ENCODE measurements around the gene C19orf44. TPM values are rescaled to one million over a fixed set of nuclear protein-coding genes. Genes with fewer than 3 reads are reported as not detected.
"Not testable (repeated sequence)": the region's sequence is repeated elsewhere in the genome, so short reads cannot be mapped to it uniquely, and the experiment has no call there.

The C19orf44 gene
- total RNA-seq, 1 experiment from 2014 or later = 2.5 TPM

DNA sequence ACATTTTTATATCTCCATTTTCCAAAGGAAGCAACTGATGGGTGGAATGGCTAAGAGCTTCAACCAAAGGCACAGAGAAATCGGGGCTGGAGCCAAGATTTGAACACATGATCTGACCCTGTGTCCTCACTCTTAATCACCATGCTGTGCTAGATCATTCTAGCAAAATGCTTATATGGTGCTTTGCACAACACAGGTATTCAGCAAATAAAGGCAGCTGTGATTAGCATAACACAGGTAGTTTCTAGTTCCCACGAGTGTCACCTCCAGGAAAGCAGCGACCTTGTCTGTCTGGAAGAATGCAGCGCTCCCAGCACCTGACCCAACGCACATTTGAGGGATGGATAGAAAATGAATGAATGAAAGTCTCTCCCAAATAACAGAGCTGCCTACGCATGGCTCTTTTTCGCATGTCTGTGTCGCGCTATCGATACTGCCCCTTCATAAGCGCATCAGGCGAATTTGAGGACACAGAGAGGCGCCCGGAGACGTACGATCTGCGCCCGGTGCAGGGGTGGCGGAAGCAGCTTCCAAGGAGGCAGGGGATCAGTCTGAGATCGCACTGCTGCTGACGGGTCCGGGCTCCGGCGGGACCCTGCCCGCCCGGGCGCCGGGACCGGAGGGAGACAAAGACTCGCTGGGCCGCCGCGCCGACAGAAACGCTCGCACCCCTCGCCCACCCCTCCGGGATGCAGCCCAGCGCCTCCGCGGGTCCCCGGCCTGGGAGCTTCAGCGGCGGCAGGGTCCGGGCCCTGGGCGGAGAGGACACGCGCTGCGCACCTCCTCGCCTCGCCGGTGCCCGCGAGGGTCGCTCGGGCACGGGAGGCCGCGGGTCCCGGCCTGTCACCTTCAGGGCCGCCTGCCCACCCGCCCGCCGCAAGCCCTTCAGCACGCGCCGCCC lies 25.0 kb upstream of the C19orf44 start:
- CTCF ChIA-PET = interaction anchor here (0.6 kb wide), 1 partner anchor 13 kb away, joined by 3 read pairs; no protein-coding TSS in a partner anchor
- Histone ChIP-seq H3K27ac (ENCODE audit: low read length) (peak overlapping the region; percentile 43), H3K9ac (ENCODE audit: low read length) (peak overlapping the region; percentile 88), H3K27me3 (ENCODE audit: low read length) (no peaks in the 10 kb centered on the region), H2AFZ (ENCODE audit: low read length) (peak overlapping the region; percentile 60), H4K20me1 (ENCODE audit: low read length) (no peaks in the 10 kb centered on the region), H3F3A (ENCODE audit: low read length, unreplicated experiment) (no peaks in the 10 kb centered on the region), H3K79me2 (ENCODE audit: low read length) (peaks cover 54% of the 10 kb centered on the region), H3K4me1 (ENCODE audit: insufficient read depth, low read length) (peaks cover 20% of the 10 kb centered on the region), H3K36me3 (ENCODE audit: low read depth, low read length) (no peaks in the 10 kb centered on the region; the same call in 1 of the 2 replicates), H3K9me2 (replicated peaks; ENCODE audit: low read length) (no peaks in the 10 kb centered on the region), H3K4me3 (ENCODE audit: low read length) (peak overlapping the region; percentile 94), H3K9me3 (ENCODE audit: low read length) (no peaks in the 10 kb centered on the region), H3K4me2 (ENCODE audit: low read length) (peak overlapping the region; percentile 92)
- peak; percentile 32 for ATAC-seq
- DNase-seq = peak; percentile 42
- BruUV-seq (replicated peaks) = TSS peak; percentile 61
- intact Hi-C loops (cut with micrococcal nuclease) = no loop called here
- POLR2A ChIA-PET (ENCODE audit: unreplicated experiment) = interaction anchor here (0.6 kb wide), 1 partner anchor 188 kb away, joined by 3 read pairs; no protein-coding TSS in a partner anchor
- TF ChIP-seq EZH2 (IDR thresholded peaks at IDR 0.05; ENCODE audit: low read length, unreplicated experiment) = no peak
- TF ChIP-seq EZH2phosphoT487 (IDR thresholded peaks at IDR 0.05; ENCODE audit: borderline replicate concordance, low read length) = no peak
- TF ChIP-seq, protein P1, sequence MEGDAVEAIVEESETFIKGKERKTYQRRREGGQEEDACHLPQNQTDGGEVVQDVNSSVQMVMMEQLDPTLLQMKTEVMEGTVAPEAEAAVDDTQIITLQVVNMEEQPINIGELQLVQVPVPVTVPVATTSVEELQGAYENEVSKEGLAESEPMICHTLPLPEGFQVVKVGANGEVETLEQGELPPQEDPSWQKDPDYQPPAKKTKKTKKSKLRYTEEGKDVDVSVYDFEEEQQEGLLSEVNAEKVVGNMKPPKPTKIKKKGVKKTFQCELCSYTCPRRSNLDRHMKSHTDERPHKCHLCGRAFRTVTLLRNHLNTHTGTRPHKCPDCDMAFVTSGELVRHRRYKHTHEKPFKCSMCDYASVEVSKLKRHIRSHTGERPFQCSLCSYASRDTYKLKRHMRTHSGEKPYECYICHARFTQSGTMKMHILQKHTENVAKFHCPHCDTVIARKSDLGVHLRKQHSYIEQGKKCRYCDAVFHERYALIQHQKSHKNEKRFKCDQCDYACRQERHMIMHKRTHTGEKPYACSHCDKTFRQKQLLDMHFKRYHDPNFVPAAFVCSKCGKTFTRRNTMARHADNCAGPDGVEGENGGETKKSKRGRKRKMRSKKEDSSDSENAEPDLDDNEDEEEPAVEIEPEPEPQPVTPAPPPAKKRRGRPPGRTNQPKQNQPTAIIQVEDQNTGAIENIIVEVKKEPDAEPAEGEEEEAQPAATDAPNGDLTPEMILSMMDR (conservative IDR thresholded peaks at IDR 0.05; ENCODE audit: low read depth, low read length) = no peak

GRCh38 chr19:16472559-16472899 lies 23.7 kb upstream of the C19orf44 start:
- H3K9me2 ChIP-seq (replicated peaks; ENCODE audit: low read length); BruUV-seq (replicated peaks); H3F3A ChIP-seq (ENCODE audit: low read length, unreplicated experiment); H3K9me3 ChIP-seq (ENCODE audit: low read length); intact Hi-C loops (cut with micrococcal nuclease); H4K20me1 ChIP-seq (ENCODE audit: low read length); ATAC-seq; DNase-seq; H3K36me3 ChIP-seq (ENCODE audit: low read depth, low read length); POLR2A ChIA-PET (ENCODE audit: unreplicated experiment); CTCF ChIA-PET; H3K27me3 ChIP-seq (ENCODE audit: low read length): not testable (repeated sequence)
- Histone ChIP-seq H2AFZ (ENCODE audit: low read length) (peak overlapping the region; percentile 90), H3K4me2 (ENCODE audit: low read length) (peak overlapping the region; percentile 99), H3K27ac (ENCODE audit: low read length) (peak overlapping the region; percentile 78), H3K79me2 (ENCODE audit: low read length) (peaks cover 40% of the 10 kb centered on the region), H3K4me1 (ENCODE audit: insufficient read depth, low read length) (peaks cover 20% of the 10 kb centered on the region), H3K9ac (ENCODE audit: low read length) (peak overlapping the region; percentile 87), H3K4me3 (ENCODE audit: low read length) (peak overlapping the region; percentile 94)

DNA sequence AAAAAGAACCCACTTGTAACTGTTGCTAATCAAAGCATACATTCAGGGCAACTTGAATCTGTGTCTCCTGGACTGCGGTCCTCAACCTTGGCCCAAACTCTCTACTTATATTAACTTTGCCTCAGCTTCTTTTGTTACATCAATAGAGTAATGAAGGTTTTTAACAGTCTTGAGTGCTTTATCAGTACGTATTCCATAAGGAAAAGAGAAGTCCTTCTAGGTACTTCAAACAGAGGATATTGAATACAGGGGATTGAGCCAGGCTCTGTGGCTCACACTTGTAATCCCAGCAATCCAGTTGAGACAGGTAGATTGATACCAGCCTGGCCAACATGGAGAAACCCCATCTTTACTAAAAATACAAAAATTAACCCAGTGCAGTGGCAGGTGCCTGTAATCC lies 23.2 kb upstream of the C19orf44 start:
- Histone ChIP-seq H3K27ac (ENCODE audit: low read length) (no peak overlapping the region), H3F3A (ENCODE audit: low read length, unreplicated experiment) (no peaks in the 10 kb centered on the region), H3K4me2 (ENCODE audit: low read length) (no peak overlapping the region), H2AFZ (ENCODE audit: low read length) (no peak overlapping the region), H3K27me3 (ENCODE audit: low read length) (no peaks in the 10 kb centered on the region), H3K9ac (ENCODE audit: low read length) (no peak overlapping the region), H4K20me1 (ENCODE audit: low read length) (no peaks in the 10 kb centered on the region), H3K9me2 (replicated peaks; ENCODE audit: low read length) (no peaks in the 10 kb centered on the region), H3K4me1 (ENCODE audit: insufficient read depth, low read length) (peaks cover 20% of the 10 kb centered on the region), H3K79me2 (ENCODE audit: low read length) (peaks cover 36% of the 10 kb centered on the region), H3K4me3 (ENCODE audit: low read length) (no peak overlapping the region), H3K36me3 (ENCODE audit: low read depth, low read length) (no peaks in the 10 kb centered on the region; the same call in 1 of the 2 replicates), H3K9me3 (ENCODE audit: low read length) (no peaks in the 10 kb centered on the region)
- ATAC-seq (no peak), DNase-seq (no peak)
- no TSS peak for BruUV-seq (replicated peaks)
- intact Hi-C loops (cut with micrococcal nuclease) = no loop called here
- TF ChIP-seq, protein P1 (conservative IDR thresholded peaks at IDR 0.05; ENCODE audit: low read depth, low read length) = no peak
- no peak for TF ChIP-seq EZH2phosphoT487 (IDR thresholded peaks at IDR 0.05; ENCODE audit: borderline replicate concordance, low read length)
- no peak for TF ChIP-seq EZH2 (IDR thresholded peaks at IDR 0.05; ENCODE audit: low read length, unreplicated experiment)
- ChIA-PET POLR2A (ENCODE audit: unreplicated experiment) (no interaction called here), CTCF (no interaction called here)

Measured in PC-3 (cell line).